GM06990 (cell line): Measurements from ENCODE around the gene UNC45B.

Experiments used
- DNase-seq: peaks from one replicate; pipeline ENCODE4 v3.0.0-alpha.2; 2011; ENCODE audit not compliant: insufficient read length; ENCODE audit errors: extremely low read depth
- H3K27me3 ChIP-seq: replicated peaks from 2 replicates; pipeline ENCODE4 v1.6.0; 2011; ENCODE audit warnings: low read length; ENCODE audit not compliant: control insufficient read depth, insufficient read depth
- H3K36me3 ChIP-seq: 2 replicates; pipeline ENCODE4 v1.5.1; 2011; ENCODE audit warnings: low read length; ENCODE audit not compliant: control insufficient read depth, insufficient read depth
- H3K4me3 ChIP-seq: replicated peaks from 2 replicates; pipeline ENCODE4 v1.5.1; 2011; ENCODE audit warnings: low read depth, mild to moderate bottlenecking, control low read depth, low read length
- CTCF ChIP-seq: IDR thresholded peaks from 2 replicates; pipeline ENCODE4 v1.5.1; 2011; ENCODE audit warnings: low read length, control low read depth, mild to moderate bottlenecking, inconsistent platforms; ENCODE audit not compliant: insufficient read depth, poor library complexity, severe bottlenecking

The UNC45B gene

GRCh38 chr17:35235289-35235688 is 87.7 kb downstream of the UNC45B start:
- TF ChIP-seq CTCF = no peak
- no peaks in the 10 kb centered on the region for H3K27me3 ChIP-seq
- DNase-seq = no peak
- H3K36me3 ChIP-seq = no peaks in the 10 kb centered on the region
- no peak overlapping the region for H3K4me3 ChIP-seq

DNA sequence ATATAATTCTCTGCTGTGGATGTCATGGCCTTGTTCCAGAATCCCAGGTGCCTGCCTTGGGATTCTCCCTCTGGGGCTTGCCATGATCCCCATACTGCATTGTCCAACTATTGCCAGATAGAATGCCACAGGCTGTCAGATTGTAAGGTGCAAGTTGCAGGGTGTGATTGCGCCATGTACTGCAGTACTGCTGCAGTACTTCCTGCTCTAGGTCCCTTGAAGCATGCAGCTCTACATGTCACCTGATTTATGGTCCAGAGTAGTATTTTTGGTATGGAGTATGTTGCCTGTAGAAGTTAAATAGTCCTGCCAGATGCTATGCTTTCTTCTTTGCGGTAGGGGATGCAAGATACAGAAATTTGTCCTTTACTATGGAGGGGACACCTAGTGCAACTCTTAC is 88.3 kb downstream of the UNC45B start:
- TF ChIP-seq CTCF = no peak
- Histone ChIP-seq H3K4me3 (no peak overlapping the region), H3K27me3 (no peaks in the 10 kb centered on the region), H3K36me3 (no peaks in the 10 kb centered on the region)
- DNase-seq = no peak

DNA sequence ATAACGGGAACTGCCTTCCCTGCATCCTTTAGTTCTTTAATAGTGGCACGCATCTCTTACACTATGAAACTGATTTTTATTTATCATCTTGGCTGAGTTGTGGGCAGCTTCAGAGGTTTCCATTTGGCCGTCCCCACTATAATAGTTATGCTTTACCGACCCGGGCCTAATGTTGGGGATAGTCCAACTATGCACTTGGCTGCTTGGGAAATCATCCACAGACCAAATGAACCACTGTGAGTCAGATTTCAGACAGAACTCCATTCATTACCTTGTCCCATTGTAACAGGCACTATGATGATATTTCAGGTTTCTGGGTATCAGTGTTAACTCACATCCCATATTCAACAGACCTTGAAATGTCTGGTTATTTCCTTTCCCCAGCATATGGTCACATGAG is 89.2 kb downstream of the UNC45B start:
- no peak for DNase-seq
- no peak for TF ChIP-seq CTCF
- no peak overlapping the region for H3K4me3 ChIP-seq
- H3K36me3 ChIP-seq = no peaks in the 10 kb centered on the region
- no peaks in the 10 kb centered on the region for H3K27me3 ChIP-seq

GRCh38 chr17:35238821-35239220 is 91.2 kb downstream of the UNC45B start:
- H3K4me3 ChIP-seq = no peak overlapping the region
- no peak for TF ChIP-seq CTCF
- DNase-seq = no peak

More at GRCh38 chr17:35238821-35239220, 91.2 kb downstream of the UNC45B start:
- no peaks in the 10 kb centered on the region for H3K36me3 ChIP-seq
- H3K27me3 ChIP-seq = no peaks in the 10 kb centered on the region
